ENCODE data around the gene DIP2A.

Gene DIP2A

DNA sequence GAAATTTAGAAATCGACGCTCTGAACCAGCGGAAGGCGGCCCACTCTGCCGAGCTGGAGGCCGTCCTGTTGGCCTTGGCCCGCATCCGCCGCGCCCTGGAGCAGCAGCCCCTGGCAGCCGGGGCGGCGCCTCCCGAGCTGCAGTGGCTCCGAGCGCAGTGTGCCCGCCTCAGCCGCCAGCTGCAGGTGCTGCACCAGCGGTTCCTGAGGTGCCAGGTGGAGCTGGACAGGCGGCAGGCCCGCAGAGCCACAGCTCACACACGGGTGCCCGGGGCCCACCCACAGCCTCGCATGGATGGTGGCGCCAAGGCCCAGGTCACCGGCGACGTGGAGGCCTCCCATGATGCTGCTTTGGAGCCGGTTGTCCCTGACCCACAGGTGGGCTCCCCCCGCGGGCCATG, 47.0 kb upstream of the DIP2A start:
- DNase-seq (ENCODE audit: low read depth), result no peak
- TF ChIP-seq POLR2A (IDR thresholded peaks at IDR 0.05; ENCODE audit: extremely low read depth, insufficient read length) (no peak), MYC (IDR thresholded peaks at IDR 0.05; ENCODE audit: low read depth, low read length) (no peak)
- TF ChIP-seq, protein P1, sequence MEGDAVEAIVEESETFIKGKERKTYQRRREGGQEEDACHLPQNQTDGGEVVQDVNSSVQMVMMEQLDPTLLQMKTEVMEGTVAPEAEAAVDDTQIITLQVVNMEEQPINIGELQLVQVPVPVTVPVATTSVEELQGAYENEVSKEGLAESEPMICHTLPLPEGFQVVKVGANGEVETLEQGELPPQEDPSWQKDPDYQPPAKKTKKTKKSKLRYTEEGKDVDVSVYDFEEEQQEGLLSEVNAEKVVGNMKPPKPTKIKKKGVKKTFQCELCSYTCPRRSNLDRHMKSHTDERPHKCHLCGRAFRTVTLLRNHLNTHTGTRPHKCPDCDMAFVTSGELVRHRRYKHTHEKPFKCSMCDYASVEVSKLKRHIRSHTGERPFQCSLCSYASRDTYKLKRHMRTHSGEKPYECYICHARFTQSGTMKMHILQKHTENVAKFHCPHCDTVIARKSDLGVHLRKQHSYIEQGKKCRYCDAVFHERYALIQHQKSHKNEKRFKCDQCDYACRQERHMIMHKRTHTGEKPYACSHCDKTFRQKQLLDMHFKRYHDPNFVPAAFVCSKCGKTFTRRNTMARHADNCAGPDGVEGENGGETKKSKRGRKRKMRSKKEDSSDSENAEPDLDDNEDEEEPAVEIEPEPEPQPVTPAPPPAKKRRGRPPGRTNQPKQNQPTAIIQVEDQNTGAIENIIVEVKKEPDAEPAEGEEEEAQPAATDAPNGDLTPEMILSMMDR (IDR thresholded peaks at IDR 0.05; ENCODE audit: low read depth, low read length), result no peak
- TF ChIP-seq, protein P2, sequence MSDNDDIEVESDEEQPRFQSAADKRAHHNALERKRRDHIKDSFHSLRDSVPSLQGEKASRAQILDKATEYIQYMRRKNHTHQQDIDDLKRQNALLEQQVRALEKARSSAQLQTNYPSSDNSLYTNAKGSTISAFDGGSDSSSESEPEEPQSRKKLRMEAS (IDR thresholded peaks at IDR 0.05; ENCODE audit: low read depth, low read length), result no peak
- no peak overlapping the region for H3K4me3 ChIP-seq (ENCODE audit: low read depth, low read length)

DNA sequence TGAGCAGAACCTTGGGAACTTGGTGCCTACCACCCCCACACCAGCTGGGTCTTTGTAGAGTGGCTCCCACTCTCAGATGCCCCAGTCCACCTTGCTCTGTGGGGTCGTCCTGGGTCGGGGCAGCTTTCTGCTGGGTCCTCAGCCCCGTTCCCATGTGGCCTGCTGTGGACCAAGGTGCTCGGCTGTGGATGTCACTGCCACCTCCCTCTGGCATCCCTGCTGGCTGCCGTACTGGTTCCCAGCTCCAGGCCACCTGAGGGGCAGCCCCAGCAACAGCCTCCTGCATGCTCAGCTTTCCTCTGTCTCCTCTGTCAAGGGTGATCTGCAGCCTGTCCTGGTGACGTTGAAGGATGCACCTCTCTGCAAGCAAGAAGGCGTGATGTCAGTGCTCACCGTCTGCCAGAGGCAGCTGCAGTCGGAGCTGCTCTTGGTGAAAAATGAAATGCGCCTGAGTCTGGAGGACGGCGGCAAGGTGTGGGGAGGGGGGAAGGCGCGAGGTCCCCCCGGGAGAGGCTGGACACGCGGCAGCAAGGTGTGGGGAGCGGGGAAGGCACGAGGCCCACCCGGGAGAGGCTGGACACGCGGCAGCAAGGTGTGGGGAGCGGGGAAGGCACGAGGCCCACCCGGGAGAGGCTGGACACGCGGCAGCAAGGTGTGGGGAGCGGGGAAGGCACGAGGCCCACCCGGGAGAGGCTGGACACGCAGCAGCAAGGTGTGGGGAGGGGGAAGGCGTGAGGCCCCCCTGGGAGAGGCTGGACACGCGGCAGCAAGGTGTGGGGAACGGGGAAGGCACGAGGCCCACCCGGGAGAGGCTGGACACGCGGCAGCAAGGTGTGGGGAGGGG, 45.9 kb upstream of the DIP2A start:
- DNase-seq (ENCODE audit: low read depth), result no peak
- TF ChIP-seq, protein P1 (IDR thresholded peaks at IDR 0.05; ENCODE audit: low read depth, low read length), result no peak
- TF ChIP-seq POLR2A (IDR thresholded peaks at IDR 0.05; ENCODE audit: extremely low read depth, insufficient read length) (no peak), MYC (IDR thresholded peaks at IDR 0.05; ENCODE audit: low read depth, low read length) (no peak)
- TF ChIP-seq, protein P2 (IDR thresholded peaks at IDR 0.05; ENCODE audit: low read depth, low read length), result no peak

DNA sequence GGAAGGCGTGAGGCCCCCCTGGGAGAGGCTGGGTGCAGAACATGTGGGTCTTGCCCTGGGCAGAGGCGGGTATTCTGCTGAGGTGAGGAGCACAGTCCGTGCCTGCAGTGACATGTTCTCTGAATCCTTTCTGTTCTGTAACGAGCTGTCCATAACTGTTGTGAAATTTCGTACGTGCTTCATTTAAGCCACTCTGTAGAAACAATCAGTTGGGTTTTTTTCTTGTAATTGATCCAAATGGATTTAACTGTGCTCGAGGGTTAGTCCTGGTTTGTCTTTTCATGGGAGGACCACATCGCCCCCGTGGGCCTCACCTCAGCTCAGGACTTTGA, 45.4 kb upstream of the DIP2A start:
- TF ChIP-seq, protein P1 (IDR thresholded peaks at IDR 0.05; ENCODE audit: low read depth, low read length), result no peak
- TF ChIP-seq, protein P2 (IDR thresholded peaks at IDR 0.05; ENCODE audit: low read depth, low read length), result no peak
- no peak for TF ChIP-seq POLR2A (IDR thresholded peaks at IDR 0.05; ENCODE audit: extremely low read depth, insufficient read length)
- TF ChIP-seq MYC (IDR thresholded peaks at IDR 0.05; ENCODE audit: low read depth, low read length), result no peak
- H3K4me3 ChIP-seq (ENCODE audit: low read depth, low read length), result no peak overlapping the region
- DNase-seq (ENCODE audit: low read depth), result no peak

More for the DNA sequence above, 45.9 kb upstream of the DIP2A start:
- H3K4me3 ChIP-seq (ENCODE audit: low read depth, low read length), result no peak overlapping the region

DNA sequence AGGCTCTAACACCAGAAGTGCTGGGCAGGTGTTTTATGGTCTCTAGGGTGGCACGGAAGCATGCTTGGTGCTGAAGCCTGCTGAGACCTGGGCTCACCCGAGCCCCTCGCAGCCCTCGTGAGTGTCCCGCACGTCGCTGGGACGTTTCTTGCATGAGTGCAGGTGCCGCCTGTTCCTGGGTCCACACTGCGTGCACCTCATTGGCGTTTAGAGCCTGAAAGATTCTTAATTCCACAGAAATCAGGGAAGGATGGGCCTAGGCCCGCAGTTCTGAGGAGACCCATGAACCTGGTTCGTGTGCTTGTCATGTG, 43.8 kb upstream of the DIP2A start:
- TF ChIP-seq MYC (IDR thresholded peaks at IDR 0.05; ENCODE audit: low read depth, low read length) (no peak), POLR2A (IDR thresholded peaks at IDR 0.05; ENCODE audit: extremely low read depth, insufficient read length) (no peak)
- TF ChIP-seq, protein P2 (IDR thresholded peaks at IDR 0.05; ENCODE audit: low read depth, low read length), result no peak
- TF ChIP-seq, protein P1 (IDR thresholded peaks at IDR 0.05; ENCODE audit: low read depth, low read length), result no peak

DNA sequence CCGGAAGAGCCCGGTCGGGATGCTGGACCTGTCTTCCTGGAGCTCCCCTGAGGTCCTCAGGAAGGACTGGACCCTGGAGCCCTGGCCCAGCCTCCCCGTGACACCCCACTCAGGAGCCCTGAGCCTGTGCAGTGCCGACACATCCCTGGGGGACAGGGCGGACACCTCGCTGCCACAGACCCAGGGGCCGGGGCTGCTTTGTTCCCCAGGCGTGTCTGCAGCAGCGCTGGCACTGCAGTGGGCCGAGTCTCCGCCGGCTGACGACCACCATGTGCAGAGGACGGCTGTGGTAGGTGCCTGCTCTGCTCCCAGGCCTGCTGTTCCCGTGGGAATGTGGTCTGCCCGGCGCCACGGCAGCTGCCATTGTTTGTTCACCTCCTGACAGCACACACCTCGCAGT, 42.1 kb upstream of the DIP2A start:
- DNase-seq (ENCODE audit: low read depth), result no peak
- H3K4me3 ChIP-seq (ENCODE audit: low read depth, low read length), result no peak overlapping the region
- TF ChIP-seq, protein P2 (IDR thresholded peaks at IDR 0.05; ENCODE audit: low read depth, low read length), result no peak
- TF ChIP-seq, protein P1 (IDR thresholded peaks at IDR 0.05; ENCODE audit: low read depth, low read length), result no peak
- TF ChIP-seq POLR2A (IDR thresholded peaks at IDR 0.05; ENCODE audit: extremely low read depth, insufficient read length) (no peak), MYC (IDR thresholded peaks at IDR 0.05; ENCODE audit: low read depth, low read length) (no peak)

More for the DNA sequence above, 43.8 kb upstream of the DIP2A start:
- no peak for DNase-seq (ENCODE audit: low read depth)
- H3K4me3 ChIP-seq (ENCODE audit: low read depth, low read length), result no peak overlapping the region

All from NB4 (cell line).